ENCODE measurements around the gene SPATA31C1.
"Not testable (repeated sequence)": the region's sequence is repeated elsewhere in the genome, so short reads cannot be mapped to it uniquely, and the experiment has no call there.

SPATA31C1 gene

DNA sequence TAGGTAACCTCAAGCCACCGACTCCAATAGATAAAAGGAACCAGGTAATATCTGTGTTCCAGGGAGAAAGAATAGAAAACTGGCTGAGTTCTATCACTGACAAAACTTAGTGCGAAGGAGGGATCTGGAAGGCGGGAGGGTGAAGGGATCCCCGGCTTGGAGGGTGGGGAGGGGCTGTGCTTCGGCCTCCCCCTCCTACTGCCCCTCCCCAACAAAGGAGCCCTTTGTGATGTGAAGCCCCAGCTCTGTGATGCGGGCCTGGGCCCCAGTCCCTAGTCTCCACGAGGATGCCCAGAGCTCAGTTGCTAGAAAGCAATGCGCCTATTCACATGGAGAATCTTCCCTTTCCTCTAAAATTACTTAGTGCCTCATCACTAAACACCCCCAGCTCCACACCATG is at the start of gene SPATA31C1:
SPATA31C1 (plus strand) TSS at position 301 of the 400 bp plus-strand sequence.
- not testable (repeated sequence) for H3K36me3 ChIP-seq (ENCODE audit: insufficient read depth); H3K27me3 ChIP-seq (ENCODE audit: insufficient read depth, low read depth); H3K4me3 ChIP-seq (IDR thresholded peaks at IDR 0.05; ENCODE audit: insufficient read depth, low read depth, low read length); H3K9ac ChIP-seq; H3K27ac ChIP-seq; H3K79me2 ChIP-seq (ENCODE audit: insufficient read depth, low read depth); H3K4me2 ChIP-seq; H2AFZ ChIP-seq (ENCODE audit: low read depth); H4K20me1 ChIP-seq (ENCODE audit: insufficient read depth)
- H3K4me1 ChIP-seq (ENCODE audit: low read depth, poor library complexity, severe bottlenecking), result peaks cover 21% of the 10 kb centered on the region

GRCh38 chr9:87868175-87868574 is 49.6 kb upstream of the SPATA31C1 start:
- Histone ChIP-seq H3K4me1 (ENCODE audit: low read depth, poor library complexity, severe bottlenecking) (no peaks in the 10 kb centered on the region), H3K27ac (no peak overlapping the region)

DNA sequence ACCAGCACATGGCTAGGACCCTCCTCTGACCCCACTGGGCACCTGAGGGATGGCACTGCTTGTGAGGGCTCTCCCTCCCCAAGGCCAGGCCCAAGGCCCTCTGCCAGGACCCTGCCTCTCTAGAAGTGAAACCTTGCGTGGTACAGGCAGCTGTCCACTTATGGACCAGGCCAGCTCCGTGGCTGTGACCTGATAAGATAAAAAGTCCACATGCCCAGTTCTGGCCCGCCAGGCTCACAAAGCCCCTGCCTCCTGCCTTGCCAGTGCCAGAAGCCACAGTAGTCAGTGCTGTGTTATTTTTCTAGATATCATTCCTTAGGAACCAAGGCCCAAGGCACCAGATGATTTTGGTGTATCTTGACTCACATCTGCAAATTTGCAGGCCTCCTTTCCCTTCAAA is 49.1 kb upstream of the SPATA31C1 start:
- H3K4me3 ChIP-seq (IDR thresholded peaks at IDR 0.05; ENCODE audit: insufficient read depth, low read depth, low read length), result no peak overlapping the region
- H3K9ac ChIP-seq, result no peak overlapping the region
- H3K4me1 ChIP-seq (ENCODE audit: low read depth, poor library complexity, severe bottlenecking), result no peaks in the 10 kb centered on the region
- no peak overlapping the region for H3K4me2 ChIP-seq
- H3K27ac ChIP-seq, result no peak overlapping the region
- no peaks in the 10 kb centered on the region for H3K36me3 ChIP-seq (ENCODE audit: insufficient read depth)
- H4K20me1 ChIP-seq (ENCODE audit: insufficient read depth), result no peaks in the 10 kb centered on the region
- no peak for TF ChIP-seq CTCF (conservative IDR thresholded peaks at IDR 0.05; ENCODE audit: low read depth, low read length)
- H2AFZ ChIP-seq (ENCODE audit: low read depth), result no peak overlapping the region
- no peaks in the 10 kb centered on the region for H3K79me2 ChIP-seq (ENCODE audit: insufficient read depth, low read depth)
- no peaks in the 10 kb centered on the region for H3K27me3 ChIP-seq (ENCODE audit: insufficient read depth, low read depth)

More at GRCh38 chr9:87868175-87868574, 49.6 kb upstream of the SPATA31C1 start:
- Histone ChIP-seq H3K9ac (no peak overlapping the region), H4K20me1 (ENCODE audit: insufficient read depth) (no peaks in the 10 kb centered on the region), H2AFZ (ENCODE audit: low read depth) (no peak overlapping the region), H3K27me3 (ENCODE audit: insufficient read depth, low read depth) (no peaks in the 10 kb centered on the region), H3K79me2 (ENCODE audit: insufficient read depth, low read depth) (no peaks in the 10 kb centered on the region), H3K36me3 (ENCODE audit: insufficient read depth) (no peaks in the 10 kb centered on the region), H3K4me2 (no peak overlapping the region), H3K4me3 (IDR thresholded peaks at IDR 0.05; ENCODE audit: insufficient read depth, low read depth, low read length) (no peak overlapping the region)
- TF ChIP-seq CTCF (conservative IDR thresholded peaks at IDR 0.05; ENCODE audit: low read depth, low read length), result no peak

- H3K4me1 ChIP-seq (ENCODE audit: low read depth, poor library complexity, severe bottlenecking), result no peaks in the 10 kb centered on the region
- H2AFZ ChIP-seq (ENCODE audit: low read depth), result no peak overlapping the region
- H3K27ac ChIP-seq, result no peak overlapping the region
- no peak overlapping the region for H3K9ac ChIP-seq
- no peaks in the 10 kb centered on the region for H4K20me1 ChIP-seq (ENCODE audit: insufficient read depth)
- no peak for TF ChIP-seq CTCF (conservative IDR thresholded peaks at IDR 0.05; ENCODE audit: low read depth, low read length)
- H3K36me3 ChIP-seq (ENCODE audit: insufficient read depth), result no peaks in the 10 kb centered on the region
- no peak overlapping the region for H3K4me3 ChIP-seq (IDR thresholded peaks at IDR 0.05; ENCODE audit: insufficient read depth, low read depth, low read length)
- H3K27me3 ChIP-seq (ENCODE audit: insufficient read depth, low read depth), result no peaks in the 10 kb centered on the region
- H3K79me2 ChIP-seq (ENCODE audit: insufficient read depth, low read depth), result no peaks in the 10 kb centered on the region
- no peak overlapping the region for H3K4me2 ChIP-seq
These were observed 48.7 kb upstream of the SPATA31C1 start for GRCh38 chr9:87869082-87869481.

DNA sequence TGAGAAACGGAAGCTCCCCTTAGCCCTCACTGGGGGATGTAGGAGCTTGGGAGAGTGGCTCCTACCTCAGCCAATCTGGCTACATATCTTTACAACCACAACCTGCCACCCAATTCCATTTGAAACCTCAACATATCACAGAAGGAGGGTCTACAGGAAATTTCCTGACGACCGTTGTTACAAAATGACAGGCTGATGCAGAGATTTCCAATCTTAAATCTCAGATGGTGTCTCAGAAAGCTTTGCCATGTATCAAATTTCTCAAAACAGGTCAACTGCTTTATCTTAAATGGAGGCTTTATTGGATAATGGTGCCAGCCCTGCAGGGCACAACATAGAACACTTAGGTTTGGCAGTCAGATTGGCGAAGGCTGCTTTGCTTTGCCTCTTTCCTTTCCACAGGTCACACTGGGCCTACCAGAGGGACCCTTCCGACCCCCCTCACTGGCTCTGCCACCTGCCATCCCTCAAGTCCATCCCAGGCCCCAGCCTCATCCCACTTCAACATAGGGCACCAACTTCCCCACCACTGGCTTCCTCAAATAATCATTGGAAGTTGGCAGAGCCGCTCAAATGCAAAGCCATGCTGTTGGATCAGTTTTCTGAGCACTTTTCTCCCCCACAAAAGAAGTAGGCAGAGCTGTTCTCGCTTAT is 46.2 kb upstream of the SPATA31C1 start:
- H3K27ac ChIP-seq, result no peak overlapping the region
- H3K27me3 ChIP-seq (ENCODE audit: insufficient read depth, low read depth), result no peaks in the 10 kb centered on the region
- no peak overlapping the region for H3K4me3 ChIP-seq (IDR thresholded peaks at IDR 0.05; ENCODE audit: insufficient read depth, low read depth, low read length)
- TF ChIP-seq CTCF (conservative IDR thresholded peaks at IDR 0.05; ENCODE audit: low read depth, low read length), result no peak
- H4K20me1 ChIP-seq (ENCODE audit: insufficient read depth), result no peaks in the 10 kb centered on the region
- no peak overlapping the region for H2AFZ ChIP-seq (ENCODE audit: low read depth)
- no peak overlapping the region for H3K9ac ChIP-seq
- no peak overlapping the region for H3K4me2 ChIP-seq
- H3K79me2 ChIP-seq (ENCODE audit: insufficient read depth, low read depth), result no peaks in the 10 kb centered on the region
- H3K4me1 ChIP-seq (ENCODE audit: low read depth, poor library complexity, severe bottlenecking), result no peaks in the 10 kb centered on the region
- H3K36me3 ChIP-seq (ENCODE audit: insufficient read depth), result no peaks in the 10 kb centered on the region
